HT-29 (cell line): Measurements from ENCODE around the gene MYEOV. TPM values are rescaled to one million over a fixed set of nuclear protein-coding genes. Genes with fewer than 3 reads are reported as not detected.
A peak's percentile ranks its signal among the peaks of the same experiment; 100 is the strongest.

Source experiments
- DNase-seq: peaks from one replicate; pipeline ENCODE4 v3.0.0-alpha.2; 2015; ENCODE audit warnings: low spot score
- total RNA-seq: library from RNA; depleted of rRNA; stranded (reverse); fragments of >200 nt; shearing (Covaris generic); gene quantifications from 2 replicates; pipeline ENCODE4 v1.2.3, GENCODE V29; 2014

Gene MYEOV
- total RNA-seq, 1 experiment from 2014 or later = 98.4 TPM

DNA sequence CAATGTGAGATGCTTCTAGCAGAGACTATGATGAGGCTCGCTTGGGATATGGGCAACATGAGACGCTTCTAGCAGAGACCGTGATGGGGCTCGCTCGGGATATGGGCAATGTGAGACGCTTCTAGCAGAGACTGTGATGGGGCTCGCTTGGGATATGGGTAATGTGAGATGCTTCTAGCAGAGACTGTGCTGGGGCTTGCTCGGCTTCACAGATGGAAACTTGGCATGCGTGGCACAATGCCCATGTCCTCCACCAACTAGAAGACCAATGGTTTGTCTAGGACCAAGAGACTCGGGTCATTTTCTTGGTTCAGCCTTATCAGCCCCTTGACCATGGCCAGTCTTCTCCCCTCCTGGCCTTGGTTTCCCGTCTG lies 7.1 kb downstream of the MYEOV start:
- peak; percentile 29 for DNase-seq

DNA sequence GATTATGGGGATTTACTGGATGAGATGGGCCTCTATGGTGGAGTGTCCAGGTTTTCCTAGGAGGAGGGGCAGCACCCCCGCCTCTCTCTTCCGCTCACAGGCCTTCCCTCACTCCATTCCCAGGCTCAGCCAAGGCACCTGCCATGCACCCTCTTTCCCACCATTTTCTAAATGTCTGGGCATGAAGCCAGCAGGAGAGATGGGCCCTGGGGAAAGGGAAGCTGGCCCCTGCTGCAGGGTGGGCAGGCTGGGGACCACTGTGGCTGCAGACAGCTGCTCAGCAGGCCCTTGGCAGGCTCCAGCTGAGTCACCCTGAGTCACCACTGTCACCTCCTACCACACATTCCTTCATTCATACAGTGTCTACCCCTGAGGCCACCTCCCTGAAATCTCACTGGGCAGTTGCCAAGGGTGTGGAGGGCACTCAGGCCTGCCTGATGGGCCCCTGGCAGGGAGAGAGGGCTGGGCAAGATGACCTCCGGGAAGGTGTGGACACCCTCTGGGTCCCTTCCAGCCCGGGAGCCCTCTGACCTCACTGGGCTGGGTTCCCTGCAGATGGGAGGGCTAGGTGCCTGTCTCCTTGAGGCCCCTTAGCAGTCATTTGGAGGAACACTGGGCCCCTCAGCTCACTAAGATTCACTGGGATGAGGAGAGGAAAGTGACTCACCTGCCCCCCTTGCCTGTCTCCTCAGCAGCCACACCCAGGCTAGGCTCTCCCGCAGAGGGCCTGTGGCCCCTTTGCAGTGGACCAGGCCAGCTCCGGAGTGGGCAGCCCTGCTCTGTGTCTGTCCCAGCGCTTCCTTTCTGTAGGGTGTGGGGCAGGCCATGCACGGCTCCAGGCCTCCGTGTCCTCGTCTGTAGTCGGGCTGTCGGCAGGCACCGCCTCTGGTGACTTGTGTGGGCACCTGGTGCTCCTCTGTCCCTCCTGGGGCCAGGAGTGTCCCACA lies 7.8 kb downstream of the MYEOV start:
- peak; percentile 93 for DNase-seq

DNA sequence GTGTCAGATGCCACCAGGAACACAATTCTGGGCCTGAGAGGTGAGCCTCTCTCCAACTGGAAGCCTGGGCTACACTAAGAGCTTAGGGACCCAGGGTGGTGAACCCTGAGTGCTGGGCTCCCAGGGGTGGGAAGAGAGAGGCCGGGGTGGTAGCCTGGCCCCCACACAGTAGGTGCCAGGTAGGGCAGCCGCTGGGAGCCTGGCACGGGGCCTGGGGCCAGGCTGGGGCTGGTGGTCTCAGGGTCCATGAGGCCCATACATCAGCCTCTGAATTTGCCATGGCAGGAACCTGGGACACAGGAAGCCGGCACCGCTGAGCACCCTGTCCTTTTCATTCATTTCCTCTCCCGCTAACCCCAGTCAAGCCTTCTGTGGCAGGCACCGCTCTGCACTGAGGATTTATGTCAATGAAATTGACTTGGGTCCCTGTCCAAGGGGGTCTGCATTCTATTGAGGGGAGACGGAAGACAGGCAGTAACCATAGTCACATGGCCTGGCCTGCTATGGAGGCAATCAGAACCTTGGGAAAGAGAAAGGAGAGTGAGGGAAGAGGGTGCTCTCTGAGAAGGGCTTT lies 8.6 kb downstream of the MYEOV start:
- no peak for DNase-seq

DNA sequence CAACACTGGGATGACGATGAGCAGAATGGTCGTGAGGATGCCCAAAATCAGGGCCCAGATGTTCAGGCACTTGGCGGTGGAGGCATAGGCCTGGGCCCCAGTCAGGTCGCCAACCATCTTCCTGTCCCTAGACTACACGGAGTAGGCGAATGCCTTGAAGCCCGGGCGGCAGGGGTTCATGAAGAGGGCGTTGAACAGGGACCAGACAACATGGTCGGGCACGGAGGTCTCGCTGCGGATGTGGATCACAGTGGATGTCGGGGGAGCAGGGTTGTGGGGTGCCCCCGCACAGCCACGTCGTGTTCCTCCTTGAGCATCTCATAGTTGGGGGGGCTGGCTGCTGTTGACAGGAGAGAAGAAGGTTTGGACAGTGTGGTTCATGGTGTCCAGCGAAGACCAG lies 9.5 kb downstream of the MYEOV start:
- no peak for DNase-seq

DNA sequence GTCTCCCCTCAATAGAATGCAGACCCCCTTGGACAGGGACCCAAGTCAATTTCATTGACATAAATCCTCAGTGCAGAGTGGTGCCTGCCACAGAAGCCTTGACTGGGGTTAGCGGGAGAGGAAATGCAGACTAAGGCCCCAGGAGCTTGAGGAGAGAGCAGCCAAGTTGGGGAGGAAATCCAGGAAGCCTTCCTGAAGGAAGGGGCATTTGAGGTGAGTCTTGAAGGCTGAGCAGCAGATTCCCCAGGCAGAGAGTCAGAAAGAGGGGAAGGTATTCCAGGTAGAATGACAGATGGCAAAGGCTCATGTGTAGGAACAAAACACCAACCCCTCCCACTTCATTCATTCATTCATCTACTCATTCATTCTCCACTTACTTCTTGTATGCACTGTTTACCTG lies 10.3 kb downstream of the MYEOV start:
- no peak for DNase-seq

- DNase-seq = no peak
Observed at GRCh38 chr11:69304686-69305085, 10.7 kb downstream of the MYEOV start.

DNA sequence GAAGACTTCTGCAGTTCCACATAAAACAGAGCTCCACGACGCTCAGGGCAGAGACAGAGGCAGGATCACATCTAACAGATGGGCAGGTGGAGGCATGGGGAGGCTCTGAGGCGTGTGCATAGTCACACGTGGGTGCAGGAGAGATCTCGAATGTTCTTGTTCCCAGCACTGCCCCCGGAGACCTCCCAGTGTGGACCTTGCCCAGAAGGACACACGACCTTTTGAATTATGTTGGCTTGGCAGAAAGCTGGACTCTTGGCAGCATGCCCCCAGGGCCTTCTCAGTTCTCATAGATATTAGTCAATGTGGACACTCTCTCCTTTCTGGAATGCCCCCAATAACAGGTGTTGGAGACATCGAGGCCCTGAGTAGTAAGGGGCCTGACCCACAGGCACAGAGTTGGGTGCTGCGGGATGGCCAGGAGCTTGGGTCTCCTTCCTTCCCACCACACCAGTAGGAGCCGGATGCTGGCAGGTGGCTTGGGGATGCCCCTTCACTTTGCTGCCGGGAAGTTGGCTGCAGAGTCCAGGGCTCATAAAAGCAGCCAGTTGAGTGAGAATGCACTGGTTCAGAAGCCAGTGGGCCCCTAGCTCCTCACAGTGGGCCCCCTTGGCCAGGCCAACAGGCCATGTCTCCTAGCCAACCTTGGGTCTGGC lies 12.1 kb downstream of the MYEOV start:
- DNase-seq = no peak

- no peak for DNase-seq
Observed at GRCh38 chr11:69306821-69307220, 12.9 kb downstream of the MYEOV start.

DNA sequence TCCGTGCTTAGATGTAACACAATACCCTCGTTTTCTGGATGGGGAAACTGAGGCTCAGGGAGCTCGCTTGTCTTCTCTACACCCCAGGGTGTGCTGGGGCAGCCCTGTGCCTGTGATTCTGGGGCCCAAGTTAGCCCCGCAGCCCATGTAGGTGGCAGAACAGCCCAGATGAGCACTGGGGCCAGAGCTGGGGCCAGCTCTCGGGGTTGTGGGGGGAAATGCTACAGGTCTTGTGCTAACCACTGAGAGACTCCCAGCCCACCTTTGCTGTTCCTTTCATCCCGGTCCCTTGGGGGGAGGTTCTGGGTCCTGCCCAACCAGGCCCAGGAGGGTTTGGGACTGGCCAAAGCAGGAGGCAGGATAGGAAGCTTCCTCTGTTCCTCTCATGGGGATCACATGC lies 13.5 kb downstream of the MYEOV start:
- DNase-seq = no peak

- no peak for DNase-seq
Observed at GRCh38 chr11:69307871-69308431, 14.0 kb downstream of the MYEOV start.

DNA sequence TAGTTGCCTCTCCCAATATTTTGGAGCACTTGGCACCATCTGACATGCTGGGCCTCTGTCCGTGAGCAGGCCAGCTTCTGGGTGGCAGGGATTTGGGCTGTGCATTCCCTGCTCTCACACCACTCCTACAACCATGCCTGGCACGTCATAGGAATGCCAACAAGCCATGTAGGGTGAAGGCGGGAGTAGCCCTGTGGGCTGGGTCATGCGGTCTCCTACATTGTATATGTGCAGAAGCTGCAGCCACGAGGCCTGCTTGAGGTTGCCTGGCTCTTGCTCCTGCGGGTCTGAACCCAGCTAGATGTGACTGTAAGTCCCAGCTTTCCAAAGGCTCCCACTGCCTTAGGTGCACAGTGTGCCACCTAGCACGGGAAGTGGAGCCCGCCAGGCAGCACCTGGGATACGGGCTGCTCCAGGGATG lies 14.5 kb downstream of the MYEOV start:
- no peak for DNase-seq

GRCh38 chr11:69308936-69309615 lies 15.1 kb downstream of the MYEOV start:
- DNase-seq = no peak

DNA sequence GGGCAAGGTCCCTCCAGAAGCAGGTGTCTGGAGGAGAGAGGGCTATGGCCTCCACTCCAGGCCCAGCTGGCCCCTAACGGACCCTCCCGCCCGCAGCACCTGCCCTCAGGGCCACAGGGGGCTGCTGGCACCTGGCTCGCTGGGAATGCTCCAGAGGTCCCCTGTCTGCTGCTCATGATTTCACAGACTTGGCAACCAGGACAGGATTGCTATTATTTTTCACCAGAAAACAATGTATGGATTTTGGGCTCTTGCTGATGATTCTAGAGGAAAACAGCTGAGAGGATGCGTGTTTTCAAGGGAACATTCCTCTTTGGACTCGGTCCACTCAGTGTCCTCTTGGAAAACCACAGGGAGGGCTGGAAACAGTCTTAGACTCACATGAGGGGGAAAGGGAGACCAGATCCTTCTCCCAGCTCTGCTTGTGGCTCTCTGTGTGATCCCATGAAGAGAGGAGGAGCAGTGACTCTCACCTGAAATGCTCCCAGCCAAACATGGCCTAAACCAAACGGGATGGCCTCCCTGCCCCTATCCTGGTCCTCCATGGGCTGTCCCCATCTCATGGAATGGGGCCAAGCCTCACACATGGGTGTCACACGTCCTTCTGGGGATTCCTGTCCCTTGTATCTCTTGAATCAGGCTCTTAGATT lies 15.8 kb downstream of the MYEOV start:
- no peak for DNase-seq

GRCh38 chr11:69310351-69310750 lies 16.4 kb downstream of the MYEOV start:
- DNase-seq = no peak

DNA sequence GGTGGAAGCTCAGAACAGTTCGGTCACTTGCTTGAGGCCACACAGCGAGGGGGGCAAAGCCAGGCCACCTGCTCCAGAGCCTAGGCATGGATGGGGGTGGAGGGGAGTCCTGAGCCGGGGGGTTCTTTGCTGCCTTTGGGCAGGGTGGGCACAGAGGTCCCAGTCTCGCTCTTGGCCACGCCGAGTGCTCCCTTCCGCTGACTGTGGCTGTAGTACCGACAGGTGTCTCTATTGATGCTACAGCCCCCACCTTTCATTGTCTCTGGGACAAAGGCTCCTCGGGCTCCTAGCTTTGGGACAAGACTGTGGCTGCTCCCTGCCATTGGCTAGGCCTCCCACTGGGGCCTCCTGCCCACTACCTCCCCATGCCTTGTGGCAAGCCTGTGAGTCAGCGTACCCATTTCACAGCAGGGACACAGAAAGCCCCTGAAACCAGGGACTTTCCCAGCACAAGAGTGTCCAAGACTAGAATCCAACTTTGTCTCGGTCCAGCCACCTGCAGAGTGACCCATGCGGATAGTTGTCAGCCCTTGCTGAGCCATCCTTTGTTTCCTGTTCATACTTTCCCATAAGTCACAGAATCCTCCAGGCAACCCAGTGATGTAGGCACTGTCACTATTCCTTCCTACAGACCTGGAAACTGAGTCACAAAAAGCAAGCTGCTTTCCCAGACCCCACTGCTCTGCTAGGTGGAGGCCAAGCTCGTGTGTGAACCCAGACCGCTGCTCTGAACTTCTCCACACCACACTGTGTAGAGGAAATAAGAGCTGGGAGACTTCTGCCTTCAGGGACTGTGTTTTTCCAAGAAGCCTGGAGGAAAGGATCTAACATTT lies 17.2 kb downstream of the MYEOV start:
- DNase-seq = no peak

- no peak for DNase-seq
Observed at GRCh38 chr11:69311767-69312385, 17.9 kb downstream of the MYEOV start.

GRCh38 chr11:69312453-69313404 lies 18.8 kb downstream of the MYEOV start:
- no peak for DNase-seq

DNA sequence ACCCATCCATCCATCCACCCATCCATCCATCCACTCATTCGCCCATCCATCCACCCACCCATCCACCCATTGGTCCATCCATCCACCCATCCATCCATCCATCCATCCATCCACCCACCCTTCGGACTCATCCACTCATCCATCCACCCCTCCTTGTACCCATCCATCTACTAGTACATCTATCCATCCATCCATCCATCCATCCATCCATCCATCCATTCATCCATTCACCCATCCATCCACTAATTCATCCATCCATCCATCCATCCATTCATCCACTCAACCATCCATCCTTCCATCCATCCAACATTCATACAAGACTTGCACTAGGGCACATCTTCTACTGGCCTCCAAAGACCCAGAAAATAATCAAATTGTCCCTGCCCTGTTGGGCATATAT lies 20.0 kb downstream of the MYEOV start:
- no peak for DNase-seq

GRCh38 chr11:69314555-69314954 lies 20.6 kb downstream of the MYEOV start:
- no peak for DNase-seq
